SH-SY5Y (cell line): Measurements from ENCODE around the gene PARD6G.

Source experiments
- GATA2 ChIP-seq: IDR thresholded peaks from 2 replicates; pipeline ENCODE4 v1.6.1; 2011; ENCODE audit warnings: mild to moderate bottlenecking, low read depth, low read length
- GATA3 ChIP-seq: IDR thresholded peaks from 2 replicates; pipeline ENCODE4 v1.6.1; 2011; ENCODE audit warnings: low read depth, mild to moderate bottlenecking, low read length, moderate library complexity

DNA sequence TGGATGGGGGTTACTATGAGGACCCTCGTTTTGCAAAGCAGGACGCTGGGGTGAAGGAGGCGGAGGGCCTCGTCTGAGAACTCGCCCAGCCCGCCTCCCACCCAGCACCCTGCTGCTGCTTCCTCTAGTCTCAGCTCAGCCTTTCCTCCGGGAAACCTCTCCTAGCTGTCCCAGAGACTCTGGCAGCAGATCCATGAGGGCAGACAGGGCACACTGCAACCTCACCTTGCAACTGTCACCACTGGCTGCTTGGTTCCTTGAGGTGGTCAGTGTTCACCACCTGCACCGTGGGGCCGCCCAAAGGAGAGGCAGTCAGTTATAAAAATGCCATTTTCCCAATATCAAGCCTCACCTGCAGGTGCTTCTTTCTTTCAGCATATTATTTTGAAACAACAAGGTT is 45.6 kb downstream of the PARD6G start:
- TF ChIP-seq GATA2 (no peak), GATA3 (no peak)
